OCI-LY3 (cell line): Measurements from ENCODE around the gene SLC9A7.

Experiments
- H2AFZ ChIP-seq: fragments of 200-600, 300-600 bp; shearing (Covaris generic); 2 replicates; pipeline ENCODE4 v1.6.0; 2014; ENCODE audit warnings: antibody characterized with exemption, low read depth, low read length
- H3K27ac ChIP-seq: fragments of 200-600, 300-600 bp; sonication (generic); 2 replicates; pipeline ENCODE4 v1.5.1; 2014; ENCODE audit warnings: mild to moderate bottlenecking, low read length, moderate library complexity, mixed read lengths
- H3K27me3 ChIP-seq: fragments of 200-600, 300-600 bp; sonication (generic); 2 replicates; pipeline ENCODE4 v1.6.1; 2014; ENCODE audit warnings: low read depth, low read length, mixed read lengths
- H3K36me3 ChIP-seq: fragments of 200-600, 300-600 bp; sonication (generic); replicated peaks from 2 replicates; pipeline ENCODE3; 2014; ENCODE audit warnings: low read depth, low read length, mixed read lengths
- H3K4me1 ChIP-seq: fragments of 300-600, 200-600 bp; sonication (generic); 2 replicates; pipeline ENCODE4 v1.6.1; 2014; ENCODE audit warnings: low read length, mixed read lengths
- H3K4me2 ChIP-seq: fragments of 200-600, 300-600 bp; sonication (generic); 2 replicates; pipeline ENCODE4 v1.6.1; 2014; ENCODE audit warnings: low read length, mixed read lengths
- H3K4me3 ChIP-seq: fragments of 300-600, 200-600 bp; sonication (generic); 2 replicates; pipeline ENCODE4 v1.5.1; 2014; ENCODE audit warnings: antibody characterized with exemption, mild to moderate bottlenecking, low read length, moderate library complexity
- H3K79me2 ChIP-seq: fragments of 300-600, 200-600 bp; shearing (Covaris generic); 2 replicates; pipeline ENCODE4 v1.6.1; 2014; ENCODE audit warnings: mild to moderate bottlenecking, low read length, mixed read lengths
- H3K9ac ChIP-seq: fragments of 300-600, 200-600 bp; shearing (Covaris generic); 2 replicates; pipeline ENCODE4 v1.6.0; 2014; ENCODE audit warnings: mild to moderate bottlenecking, low read length, moderate library complexity
- H3K9me3 ChIP-seq: fragments of 200-600, 300-600 bp; shearing (Covaris generic); 2 replicates; pipeline ENCODE4 v1.6.1; 2014; ENCODE audit warnings: low read length, mixed read lengths; ENCODE audit not compliant: insufficient read depth
- H4K20me1 ChIP-seq: fragments of 200-600, 300-600 bp; sonication (generic); 2 replicates; pipeline ENCODE4 v1.6.1; 2016; ENCODE audit warnings: low read length, mixed read lengths; ENCODE audit not compliant: insufficient read depth
- CTCF ChIP-seq: fragments of 200-600, 300-600 bp; sonication (generic); IDR thresholded peaks from 2 replicates; pipeline ENCODE4 v1.5.1; 2014; ENCODE audit warnings: antibody characterized with exemption, low read length, low read depth
- EZH2phosphoT487 ChIP-seq: fragments of 200-600 bp; shearing (Covaris generic); IDR thresholded peaks from 2 replicates; pipeline ENCODE4 v1.6.1; 2018; ENCODE audit warnings: antibody characterized with exemption, mixed run types, low read depth

The SLC9A7 gene

DNA sequence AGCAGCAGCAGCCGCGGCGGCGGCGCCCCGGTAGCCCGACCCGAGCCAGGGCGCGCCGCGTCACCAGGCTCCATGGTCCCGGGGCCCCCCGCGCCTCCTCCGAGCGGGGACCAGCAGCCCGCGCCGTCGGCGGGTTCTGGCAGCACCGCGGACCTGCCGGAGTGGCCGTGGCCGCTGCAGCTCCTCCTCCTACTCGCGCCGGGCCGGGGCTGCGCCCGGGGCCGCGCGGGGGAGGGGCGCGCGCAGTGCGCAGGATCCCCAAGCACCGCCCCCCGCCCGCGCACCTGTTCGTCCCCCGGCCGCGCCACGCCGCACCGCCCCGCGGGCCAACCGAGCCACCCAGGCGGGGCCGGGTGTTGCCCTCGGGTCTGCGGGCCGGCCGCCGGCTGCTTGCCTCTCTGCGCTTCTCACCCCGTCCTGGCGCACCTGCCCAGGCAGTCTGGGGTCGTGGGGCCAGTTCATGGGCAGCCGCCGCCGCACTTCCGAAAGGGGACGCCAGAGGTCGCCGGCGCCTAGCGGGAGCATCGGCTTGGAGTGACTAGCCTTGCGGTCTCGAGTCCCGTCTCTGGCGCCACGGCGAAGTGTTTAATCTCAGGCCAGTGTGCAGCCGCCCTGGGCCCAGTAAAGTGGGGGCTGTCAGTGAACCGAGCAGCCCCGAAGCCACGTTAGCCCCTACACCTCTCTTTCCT, at the start of gene SLC9A7:
Gene SLC9A7, minus strand, starts transcription at position 163 of the 689 bp plus-strand sequence. Its CDS starts 89 bp downstream, at position 74.
- H3K9me3 ChIP-seq = no peaks in the 10 kb centered on the region
- H2AFZ ChIP-seq = peak within 1 kb of the TSS; percentile 96
- peaks cover 47% of the 10 kb centered on the region for H3K79me2 ChIP-seq
- peak within 1 kb of the TSS; percentile 60 for H3K27ac ChIP-seq
- no peaks in the 10 kb centered on the region for H3K36me3 ChIP-seq
- no peaks in the 10 kb centered on the region for H4K20me1 ChIP-seq
- peak within 1 kb of the TSS; percentile 79 for H3K9ac ChIP-seq
- peak within 1 kb of the TSS; percentile 97 for H3K4me2 ChIP-seq
- 0 out of 2 replicates have a peak, but pooled peaks cover 3% of the 10 kb centered on the region for H3K27me3 ChIP-seq
- TF ChIP-seq EZH2phosphoT487 (no peak), CTCF (peak; percentile 75)
- H3K4me1 ChIP-seq = peaks cover 40% of the 10 kb centered on the region
- H3K4me3 ChIP-seq = peak within 1 kb of the TSS; percentile 95

GRCh38 chrX:46805270-46805669, 46.4 kb upstream of the SLC9A7 start:
- Histone ChIP-seq H3K9ac (no peak overlapping the region), H3K9me3 (no peaks in the 10 kb centered on the region), H3K27ac (no peak overlapping the region), H4K20me1 (no peaks in the 10 kb centered on the region), H3K27me3 (peaks cover 3% of the 10 kb centered on the region), H2AFZ (no peak overlapping the region), H3K36me3 (no peaks in the 10 kb centered on the region), H3K4me3 (no peak overlapping the region), H3K4me2 (no peak overlapping the region), H3K4me1 (no peaks in the 10 kb centered on the region), H3K79me2 (no peaks in the 10 kb centered on the region)
- TF ChIP-seq CTCF (no peak), EZH2phosphoT487 (no peak)

DNA sequence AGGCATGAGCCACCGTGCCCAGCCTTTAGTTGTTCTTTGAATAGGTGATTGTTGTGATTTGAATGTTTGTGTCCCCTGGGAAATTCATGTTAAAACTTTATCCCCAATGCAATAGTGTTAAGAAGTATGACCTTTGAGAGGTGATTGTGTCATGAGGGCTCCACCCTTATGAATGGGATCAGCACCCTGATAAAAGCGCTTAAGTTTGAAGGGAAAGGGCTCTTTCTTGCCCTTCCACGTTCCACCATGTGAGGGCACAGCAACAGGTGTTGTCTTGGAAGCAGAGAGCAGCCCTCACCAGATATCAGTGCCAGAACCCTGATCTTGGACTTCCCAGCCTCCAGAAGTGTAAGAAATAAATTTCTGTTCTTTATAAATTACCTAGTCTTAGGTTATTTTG, 44.2 kb upstream of the SLC9A7 start:
- Histone ChIP-seq H3K9ac (no peak overlapping the region), H3K27me3 (peaks cover 3% of the 10 kb centered on the region), H3K79me2 (no peaks in the 10 kb centered on the region), H3K9me3 (no peaks in the 10 kb centered on the region), H2AFZ (no peak overlapping the region), H4K20me1 (no peaks in the 10 kb centered on the region), H3K36me3 (no peaks in the 10 kb centered on the region), H3K4me1 (no peaks in the 10 kb centered on the region), H3K4me2 (no peak overlapping the region), H3K27ac (no peak overlapping the region), H3K4me3 (no peak overlapping the region)
- TF ChIP-seq CTCF (peak; percentile 21; the same call in 1 of the 2 replicates), EZH2phosphoT487 (no peak)

- Histone ChIP-seq H3K27ac (no peak overlapping the region), H3K27me3 (peaks cover 5% of the 10 kb centered on the region)
- TF ChIP-seq EZH2phosphoT487 (no peak), CTCF (peak; percentile 79)
Measured at GRCh38 chrX:46796574-46797191, 37.8 kb upstream of the SLC9A7 start.

More at GRCh38 chrX:46796574-46797191, 37.8 kb upstream of the SLC9A7 start:
- H3K9me3 ChIP-seq = no peaks in the 10 kb centered on the region
- H3K4me1 ChIP-seq = peaks cover 21% of the 10 kb centered on the region
- H3K4me3 ChIP-seq = no peak overlapping the region
- H3K79me2 ChIP-seq = no peaks in the 10 kb centered on the region
- H2AFZ ChIP-seq = no peak overlapping the region
- no peak overlapping the region for H3K9ac ChIP-seq
- no peak overlapping the region for H3K4me2 ChIP-seq
- H4K20me1 ChIP-seq = 0 out of 2 replicates have a peak, but pooled peaks cover 2% of the 10 kb centered on the region
- H3K36me3 ChIP-seq = no peaks in the 10 kb centered on the region
